ENCODE results near the gene NLGN1.

NLGN1 gene

DNA sequence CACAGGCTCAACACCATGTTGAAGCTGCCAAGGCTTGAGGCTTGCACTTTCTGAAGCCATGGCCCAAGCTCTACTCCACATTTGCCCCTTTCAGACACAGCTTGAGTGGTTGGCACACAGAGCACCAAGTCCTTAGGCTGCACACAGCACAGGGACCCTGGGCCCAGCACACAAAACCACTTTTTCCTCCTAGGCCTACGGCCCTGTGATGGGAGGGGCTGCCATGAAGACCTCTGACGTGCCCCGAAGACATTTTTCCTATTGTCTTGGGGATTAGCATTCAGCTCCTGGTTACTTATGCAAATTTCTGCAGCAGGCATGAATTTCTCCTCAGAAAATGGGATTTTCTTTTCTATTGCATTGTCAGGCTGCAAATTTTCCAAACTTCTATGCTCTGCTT lies 445.5 kb downstream of the NLGN1 start:
- no peak for DNase-seq (ENCODE audit: low spot score)

- DNase-seq (ENCODE audit: low spot score) = no peak
Measured at GRCh38 chr3:173846584-173846983, 449.0 kb downstream of the NLGN1 start.

DNA sequence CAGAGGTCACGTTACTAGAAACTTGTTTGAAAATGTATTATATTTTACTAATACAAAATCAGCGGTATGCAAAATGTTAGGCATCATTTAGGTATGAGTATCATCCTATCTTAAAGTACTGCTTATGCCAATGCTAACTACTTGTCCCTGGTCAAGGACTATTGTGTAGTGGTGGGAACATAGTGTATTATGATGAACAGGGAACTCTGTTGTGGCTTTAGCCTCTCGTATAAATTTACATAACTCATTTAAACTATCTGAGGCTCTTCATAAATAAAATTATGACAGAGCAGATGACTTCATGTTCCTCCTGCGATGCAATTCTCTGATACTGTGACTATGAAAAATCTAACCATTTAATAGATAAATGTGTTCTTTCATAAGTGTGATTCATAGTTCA lies 451.9 kb downstream of the NLGN1 start:
- DNase-seq (ENCODE audit: low spot score) = no peak

GRCh38 chr3:173857154-173857553 lies 459.6 kb downstream of the NLGN1 start:
- DNase-seq (ENCODE audit: low spot score) = no peak

DNA sequence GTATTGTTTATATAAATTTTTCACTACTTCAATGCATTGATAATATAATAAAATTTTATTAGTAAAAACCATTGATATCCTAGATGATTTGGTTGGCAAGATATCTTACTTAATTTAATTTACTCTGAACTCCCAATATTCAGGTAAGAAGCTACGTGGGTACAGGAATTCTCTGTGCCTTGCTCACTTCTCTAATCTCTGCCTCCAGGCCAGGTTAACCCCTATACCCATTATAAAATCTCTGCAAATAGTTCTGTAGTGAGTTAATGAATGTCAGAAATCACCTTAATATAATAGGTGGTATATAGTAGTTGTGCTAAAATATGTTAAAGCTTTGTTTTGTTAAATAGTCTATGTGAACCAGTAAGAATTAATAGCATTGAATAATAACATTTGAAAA lies 465.2 kb downstream of the NLGN1 start:
- no peak for DNase-seq (ENCODE audit: low spot score)

DNA sequence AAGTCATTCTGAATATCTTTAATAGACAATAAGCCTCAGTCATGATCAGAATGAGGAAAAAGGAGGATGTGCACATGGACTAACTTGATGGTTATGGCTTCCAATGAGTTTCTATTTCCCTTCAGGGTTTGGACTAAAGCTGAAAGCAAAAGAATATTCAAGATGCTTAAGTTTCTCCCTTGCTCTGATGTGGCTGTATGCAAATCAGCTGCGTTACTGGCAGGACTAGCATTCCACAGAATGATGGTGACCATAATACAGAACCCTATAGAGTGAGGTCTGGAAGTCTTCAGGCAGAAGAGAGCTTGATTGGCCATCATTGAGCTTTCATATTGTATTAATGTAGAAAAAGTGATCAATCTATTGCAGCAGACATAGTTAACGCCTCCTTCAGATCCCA lies 466.0 kb downstream of the NLGN1 start:
- no peak for DNase-seq (ENCODE audit: low spot score)

DNA sequence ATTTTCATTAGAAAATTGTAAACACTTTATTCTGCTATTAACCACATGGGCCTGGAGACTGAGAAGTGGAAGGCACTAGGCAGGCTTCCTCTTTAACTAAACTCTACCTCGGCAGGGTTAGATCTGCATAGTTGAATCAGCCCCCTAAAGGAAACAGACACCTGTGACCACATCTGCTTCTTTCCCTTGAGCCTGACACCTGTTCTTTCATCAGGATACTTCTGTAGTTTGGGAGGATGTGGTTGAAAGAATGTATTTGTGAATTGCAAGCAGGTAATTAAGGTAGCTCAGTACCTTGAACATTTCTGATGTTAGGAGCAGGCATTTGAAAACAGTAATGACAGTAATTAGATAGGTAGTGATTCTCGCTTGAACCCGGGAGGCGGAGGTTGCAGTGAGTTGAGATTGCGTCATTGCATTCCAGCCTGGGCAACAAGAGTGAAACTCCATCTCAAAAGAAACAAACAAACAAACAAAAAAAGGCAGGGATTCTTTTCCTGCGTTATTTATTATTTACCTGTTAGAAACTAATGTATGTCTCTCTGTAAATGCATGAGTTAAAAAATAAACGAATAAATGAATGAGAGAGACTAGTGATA lies 468.5 kb downstream of the NLGN1 start:
- DNase-seq (ENCODE audit: low spot score) = no peak

- no peak for DNase-seq (ENCODE audit: low spot score)
Measured at GRCh38 chr3:173869766-173870165, 472.2 kb downstream of the NLGN1 start.

DNA sequence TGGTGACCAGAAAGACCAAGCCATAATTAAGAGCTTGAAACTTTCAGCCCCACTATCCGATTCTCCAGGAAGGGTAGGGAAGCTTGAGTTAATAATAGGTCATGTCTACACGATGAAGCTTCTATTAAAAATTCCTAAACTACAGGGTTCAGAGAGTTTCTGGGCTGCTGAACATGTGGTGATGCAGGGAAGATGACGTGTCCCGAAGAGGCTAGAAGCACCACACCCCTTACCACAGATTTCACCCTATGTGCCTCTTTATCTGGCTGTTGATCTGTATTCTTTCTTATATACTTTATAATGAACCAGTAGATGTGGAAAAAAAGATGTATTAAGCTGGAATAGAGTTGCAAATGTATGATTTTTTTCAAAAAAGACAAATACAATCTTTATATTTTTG lies 473.4 kb downstream of the NLGN1 start:
- no peak for DNase-seq (ENCODE audit: low spot score)

GRCh38 chr3:173875790-173876189 lies 478.2 kb downstream of the NLGN1 start:
- no peak for DNase-seq (ENCODE audit: low spot score)

GRCh38 chr3:173876476-173876875 lies 478.9 kb downstream of the NLGN1 start:
- DNase-seq (ENCODE audit: low spot score) = no peak

GRCh38 chr3:173887888-173888287 lies 490.3 kb downstream of the NLGN1 start:
- no peak for DNase-seq (ENCODE audit: low spot score)

GRCh38 chr3:173889596-173889995 lies 492.1 kb downstream of the NLGN1 start:
- DNase-seq (ENCODE audit: low spot score) = no peak

- DNase-seq (ENCODE audit: low spot score) = no peak
Measured at GRCh38 chr3:173890091-173890490, 492.5 kb downstream of the NLGN1 start.

GRCh38 chr3:173891272-173892100 lies 493.9 kb downstream of the NLGN1 start:
- no peak for DNase-seq (ENCODE audit: low spot score)

DNA sequence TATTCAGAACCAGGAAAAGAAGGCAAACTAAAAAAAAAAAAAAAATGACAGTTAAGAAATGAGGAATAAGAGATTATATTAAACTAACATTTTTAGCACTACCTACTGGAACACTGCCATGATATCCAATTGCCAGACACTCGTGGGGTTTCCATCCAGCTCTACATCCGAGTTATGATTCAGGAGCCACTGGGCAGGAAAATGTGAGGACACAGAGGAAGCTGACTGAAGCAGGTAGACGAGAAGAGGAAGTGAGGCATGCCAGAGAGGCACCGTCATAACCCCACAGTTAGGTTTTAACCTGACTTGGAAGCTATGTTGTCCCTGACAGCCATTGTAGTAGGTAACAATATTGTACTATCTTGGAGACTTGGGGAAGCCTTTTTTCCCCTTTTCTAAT lies 495.0 kb downstream of the NLGN1 start:
- no peak for DNase-seq (ENCODE audit: low spot score)

DNA sequence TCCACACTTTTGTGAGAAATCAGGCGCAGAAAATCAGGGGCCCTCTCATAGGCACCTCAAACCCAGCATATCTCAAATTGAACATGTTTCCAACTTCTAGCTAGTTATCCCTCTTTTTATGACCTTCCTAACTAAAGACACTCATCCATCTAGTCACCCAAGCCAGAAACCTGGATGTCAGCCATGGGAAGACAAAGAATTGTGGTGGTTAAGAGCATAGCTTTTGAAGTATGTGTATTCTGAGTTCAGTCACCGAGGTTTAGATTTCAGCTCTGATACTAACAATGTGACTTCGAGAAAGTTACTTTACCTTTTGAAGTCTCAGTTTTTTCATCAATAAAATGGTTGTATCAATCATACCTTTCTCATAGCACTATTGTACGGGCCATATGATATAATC lies 495.5 kb downstream of the NLGN1 start:
- DNase-seq (ENCODE audit: low spot score) = no peak

DNA sequence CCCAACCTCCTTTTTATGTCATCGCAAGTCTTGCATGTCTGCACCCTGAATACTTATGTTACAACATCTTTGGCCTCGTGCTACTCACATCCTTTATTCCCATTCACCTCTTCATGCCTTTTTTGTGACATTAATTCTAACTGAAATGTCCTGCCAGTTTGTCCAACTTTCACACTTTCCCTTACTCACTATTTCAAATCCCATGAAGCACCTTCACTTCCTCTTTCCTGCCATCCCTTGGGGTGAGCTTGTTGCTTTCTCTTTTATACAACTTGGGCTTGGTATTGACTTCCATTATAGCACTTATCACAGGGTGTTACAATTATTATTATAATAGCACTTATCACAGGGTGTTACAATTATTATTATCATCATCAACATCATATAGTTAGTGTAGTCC lies 496.3 kb downstream of the NLGN1 start:
- no peak for DNase-seq (ENCODE audit: low spot score)

- DNase-seq (ENCODE audit: low spot score) = no peak
Measured at GRCh38 chr3:173897631-173898030, 500.1 kb downstream of the NLGN1 start.

DNA sequence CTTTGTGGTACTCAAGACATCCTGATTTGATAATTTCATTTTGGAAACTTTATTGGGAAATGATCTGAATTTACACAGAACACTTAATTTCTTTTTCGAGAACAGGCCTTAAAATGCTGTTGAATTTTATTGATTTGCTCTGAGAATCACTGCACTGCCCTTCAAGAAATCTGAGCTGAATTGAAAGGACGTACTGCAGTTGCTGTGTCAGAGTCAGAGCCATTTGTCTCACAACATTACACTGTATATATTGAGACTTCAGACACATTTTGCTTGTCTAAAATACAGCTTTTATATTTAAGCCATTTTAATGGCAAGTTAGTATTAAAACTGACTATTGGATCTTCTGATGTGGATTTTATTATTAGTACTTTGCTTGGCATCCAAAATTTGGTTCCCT lies 504.1 kb downstream of the NLGN1 start:
- no peak for DNase-seq (ENCODE audit: low spot score)

DNA sequence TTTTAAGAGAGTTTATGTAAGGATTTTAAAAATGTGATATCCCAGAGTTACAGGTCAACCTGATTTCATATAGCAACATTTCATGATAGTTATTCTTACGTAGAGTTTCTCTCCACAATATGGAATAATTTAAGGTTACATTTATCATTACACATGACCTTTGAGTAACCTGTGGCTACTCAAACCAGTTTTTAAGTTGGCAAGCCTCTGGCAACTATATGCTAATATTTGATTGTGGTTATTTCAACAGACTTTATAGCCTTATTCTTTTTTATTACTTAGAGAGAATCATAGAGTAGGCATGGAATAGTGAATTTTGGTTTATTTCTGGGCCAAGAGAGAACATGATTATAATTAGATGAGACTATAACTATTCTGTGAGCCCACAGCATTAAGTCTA lies 504.9 kb downstream of the NLGN1 start:
- no peak for DNase-seq (ENCODE audit: low spot score)

GRCh38 chr3:173902871-173903270 lies 505.3 kb downstream of the NLGN1 start:
- DNase-seq (ENCODE audit: low spot score) = no peak

GRCh38 chr3:173905381-173905780 lies 507.8 kb downstream of the NLGN1 start:
- no peak for DNase-seq (ENCODE audit: low spot score)

DNA sequence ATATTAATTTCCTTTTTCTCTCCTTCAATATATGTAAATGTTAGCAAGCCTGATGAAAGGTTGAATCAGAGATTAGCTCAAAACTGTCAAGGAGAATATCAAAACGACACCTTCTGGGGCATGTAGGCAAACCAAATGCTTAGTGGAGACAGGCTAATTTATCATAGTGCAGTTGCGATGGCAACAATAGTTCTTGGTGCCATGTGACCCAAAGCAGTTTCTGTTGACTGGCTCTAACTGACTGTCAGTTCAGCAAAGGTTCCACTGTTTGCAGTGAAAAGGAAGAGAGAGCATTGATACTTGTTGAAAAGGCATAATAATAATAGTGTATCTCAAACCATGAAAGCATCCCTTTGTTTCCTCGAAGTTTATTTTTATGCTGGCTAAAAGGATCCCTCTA lies 513.9 kb downstream of the NLGN1 start:
- DNase-seq (ENCODE audit: low spot score) = no peak

All from CD4-positive, alpha-beta T cell treated with Interleukin-2 at 100 ng/mL for 4 hours (primary cell).